Stimulated activated CD4-positive, alpha-beta T cell treated with anti-CD3 and anti-CD28 coated beads, Interleukin-4, amount 100 ng/mL, for 1 hour (primary cell): ENCODE measurements around the gene LIPA.
A peak's percentile ranks its signal among the peaks of the same experiment; 100 is the strongest.
"Not testable (repeated sequence)": the region's sequence is repeated elsewhere in the genome, so short reads cannot be mapped to it uniquely, and the experiment has no call there.

Experiments used
- DNase-seq: peaks from one replicate; pipeline ENCODE4 v3.0.0-alpha.2; 2020

The LIPA gene

DNA sequence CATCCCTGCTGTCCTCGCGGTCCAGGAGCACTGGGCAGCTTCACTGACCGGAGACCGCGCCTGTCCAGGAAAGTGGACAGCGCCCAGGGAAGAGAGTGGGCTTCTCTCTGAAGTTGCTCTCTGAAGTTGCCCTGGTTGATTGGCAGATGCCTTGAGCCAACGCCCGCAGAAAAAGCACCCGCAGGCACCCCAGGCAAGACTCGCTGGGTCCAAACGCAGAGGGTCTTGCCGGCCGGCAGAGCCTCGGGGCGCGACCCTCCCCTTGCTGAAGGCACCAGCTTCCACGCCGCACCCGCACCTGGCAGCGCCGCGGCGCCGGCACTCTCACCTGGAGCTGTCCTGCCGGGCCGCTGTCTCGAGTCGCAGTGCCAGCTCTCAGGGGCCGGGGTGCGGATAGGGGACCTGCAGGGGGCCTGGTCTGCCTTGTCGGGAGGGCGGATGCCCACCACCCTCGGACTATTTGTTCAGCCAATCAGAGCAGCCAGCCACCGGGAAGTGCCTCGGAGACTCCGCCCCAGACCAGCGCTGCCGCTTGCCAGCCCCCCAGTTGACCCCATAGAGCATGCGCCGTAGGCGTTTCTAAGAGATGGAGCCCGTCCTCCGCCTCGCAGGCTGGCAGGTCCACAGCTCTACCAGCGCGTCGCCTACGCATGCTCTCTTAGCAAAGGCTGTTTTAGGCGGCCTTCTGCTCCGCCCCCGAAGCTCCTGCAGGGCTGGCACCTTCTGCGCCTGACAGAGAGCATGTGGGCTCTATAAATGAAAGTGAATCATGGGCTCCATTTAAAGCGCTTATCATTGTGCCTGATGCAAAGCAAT, at the start of gene LIPA:
LIPA (minus strand) TSS at position 367 of the 816 bp plus-strand sequence. CDS start 4,127 bp downstream, outside the sequence.
- peak; percentile 91 for DNase-seq

DNA sequence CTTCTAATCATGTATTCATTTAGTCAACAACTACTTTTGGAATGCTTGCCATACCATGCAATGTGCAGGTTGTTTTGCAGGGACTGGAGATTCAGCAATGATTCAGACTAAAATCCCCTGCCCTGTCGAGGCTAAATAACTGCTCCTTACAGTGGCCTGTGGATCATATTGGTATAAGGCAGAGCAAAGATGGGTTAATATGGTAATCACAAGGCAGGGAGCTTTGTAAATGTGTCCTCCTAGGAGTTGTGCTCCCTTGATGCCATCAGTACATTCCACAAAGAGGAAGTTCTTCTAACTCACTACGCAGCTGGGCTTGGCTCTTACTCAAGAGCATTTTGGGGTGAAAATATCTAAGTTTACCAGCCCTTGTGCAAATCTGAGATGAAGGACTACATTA, 49.7 kb upstream of the LIPA start:
- DNase-seq, result no peak

DNA sequence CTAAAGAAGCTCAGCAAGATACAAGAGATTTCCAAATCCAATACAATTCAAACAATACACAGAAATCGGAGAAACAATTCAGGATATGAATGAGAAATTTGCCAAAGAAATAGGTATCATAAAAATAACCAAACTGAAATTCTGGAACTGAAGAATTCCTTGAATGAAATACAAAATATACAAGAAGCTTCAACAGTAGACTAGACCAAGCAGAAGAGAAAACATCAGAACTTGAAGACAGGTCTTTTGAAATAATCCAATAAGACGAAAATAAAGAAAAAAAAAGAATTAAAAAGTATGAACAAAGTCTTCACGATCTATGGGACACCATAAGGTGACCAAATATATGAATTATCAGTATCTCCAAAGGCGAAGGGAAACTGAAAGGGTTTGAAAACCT, 47.5 kb upstream of the LIPA start:
- no peak for DNase-seq

DNA sequence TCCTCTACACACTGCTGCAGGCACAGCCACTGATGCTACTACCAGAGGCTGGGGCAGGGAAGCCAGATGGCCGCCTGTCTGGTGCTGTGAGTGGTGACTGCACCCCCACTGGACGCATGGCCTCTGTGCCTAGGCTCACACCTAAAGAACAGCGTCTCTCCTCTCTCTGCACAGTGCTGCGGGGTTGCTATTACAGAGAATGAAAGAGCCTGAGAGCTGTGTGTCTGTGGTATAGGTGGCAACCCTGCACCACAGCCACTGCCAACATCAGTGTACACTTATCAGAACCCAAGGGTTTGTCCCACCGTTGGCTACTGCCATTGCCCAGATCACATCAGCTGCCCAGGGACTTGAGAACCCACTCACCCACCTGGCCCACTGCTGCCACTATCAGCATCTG, 46.2 kb upstream of the LIPA start:
- no peak for DNase-seq

DNA sequence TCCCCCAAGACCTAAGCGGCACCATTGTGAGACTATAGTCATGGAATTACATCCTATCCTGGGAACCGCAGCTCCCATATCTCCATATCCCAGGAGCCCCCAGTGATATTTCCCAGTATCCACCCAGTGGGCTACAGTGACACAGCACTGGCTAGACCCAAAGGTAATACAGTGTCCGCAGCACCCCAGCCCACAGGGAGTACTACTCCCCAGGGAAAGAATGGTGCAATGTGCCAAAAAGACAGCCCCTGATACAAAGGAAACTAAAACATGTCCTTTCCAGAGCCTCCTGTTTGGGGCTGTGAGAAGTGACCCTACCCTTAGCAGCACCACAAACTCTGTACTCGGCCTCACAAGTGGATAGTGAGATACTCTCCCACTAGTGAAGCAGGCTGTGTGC, 45.8 kb upstream of the LIPA start:
- DNase-seq, result no peak

GRCh38 chr10:89296220-89296648, 44.7 kb upstream of the LIPA start:
- DNase-seq, result no peak

DNA sequence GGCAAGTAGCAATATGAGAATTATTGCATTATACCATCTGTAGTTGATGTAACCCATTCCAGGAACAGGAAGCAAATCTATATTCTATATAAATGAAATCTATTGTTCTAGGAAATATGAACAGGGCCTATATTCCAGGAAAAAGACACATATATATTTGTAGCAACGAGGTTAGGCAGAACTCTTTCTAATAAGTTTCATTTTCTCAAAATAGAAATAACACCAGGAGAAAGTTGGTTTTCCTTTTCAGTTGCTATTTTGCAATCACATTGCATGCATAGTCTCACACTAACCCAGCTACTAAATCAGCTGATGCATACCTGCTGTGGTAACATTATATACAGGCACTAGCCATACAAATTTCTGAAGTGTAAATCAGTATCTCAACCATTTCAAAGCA, 44.0 kb upstream of the LIPA start:
- DNase-seq, result no peak

GRCh38 chr10:89294721-89295239, 43.2 kb upstream of the LIPA start:
- DNase-seq, result no peak

GRCh38 chr10:89285303-89285702, 33.7 kb upstream of the LIPA start:
- DNase-seq, result not testable (repeated sequence)

GRCh38 chr10:89284711-89285110, 33.1 kb upstream of the LIPA start:
- DNase-seq, result not testable (repeated sequence)

GRCh38 chr10:89283936-89284475, 32.4 kb upstream of the LIPA start:
- DNase-seq, result no peak

- no peak for DNase-seq
Measured at GRCh38 chr10:89283025-89283935, 31.7 kb upstream of the LIPA start.

GRCh38 chr10:89281606-89282395, 30.2 kb upstream of the LIPA start:
- no peak for DNase-seq

GRCh38 chr10:89280508-89280907, 28.9 kb upstream of the LIPA start:
- DNase-seq, result no peak

DNA sequence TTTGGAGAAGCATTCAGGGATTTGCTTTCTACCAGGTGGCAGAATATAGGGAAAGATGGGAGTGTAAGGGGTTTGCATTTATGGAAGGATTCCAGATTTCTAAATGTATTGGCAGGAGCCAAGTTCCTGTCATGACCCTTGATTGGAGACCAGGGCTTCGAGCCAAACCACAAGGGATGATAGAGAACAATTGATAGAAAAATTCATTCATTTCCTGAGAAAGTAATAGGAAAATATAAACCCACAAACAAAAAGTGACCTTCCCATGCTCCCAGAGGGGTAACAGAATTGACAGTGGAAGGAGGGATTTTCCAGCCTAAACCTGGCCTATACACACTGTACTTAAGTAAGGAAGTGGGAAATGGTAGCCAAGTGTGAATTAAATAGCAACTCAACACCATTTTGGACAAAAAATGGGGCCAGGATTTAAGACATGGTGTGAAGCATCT, 27.9 kb upstream of the LIPA start:
- DNase-seq, result no peak

GRCh38 chr10:89278900-89279392, 27.4 kb upstream of the LIPA start:
- DNase-seq, result no peak

DNA sequence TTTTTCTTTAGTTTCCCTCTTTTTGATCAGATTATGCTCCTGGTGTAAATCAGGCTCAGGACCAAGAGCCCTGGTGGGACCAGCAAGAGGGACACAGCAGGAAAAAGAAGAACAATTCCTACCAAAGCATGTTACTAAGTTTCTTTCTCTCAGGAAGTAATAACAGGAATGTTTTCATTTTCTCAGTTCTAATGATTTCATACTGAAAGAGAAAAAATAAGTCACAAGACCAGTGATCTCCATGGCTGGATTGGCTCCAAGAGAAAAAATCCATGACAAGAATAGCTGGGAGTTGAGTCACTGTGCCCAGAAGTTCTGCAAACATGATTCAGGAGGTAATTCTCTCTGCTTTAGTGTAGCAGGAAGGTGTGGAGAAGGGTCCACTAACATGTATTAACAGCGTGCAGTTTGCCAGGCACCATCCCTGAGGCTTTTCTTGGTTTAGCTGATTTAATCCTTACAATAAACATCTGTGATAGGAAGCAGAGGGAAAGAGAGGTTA, 26.5 kb upstream of the LIPA start:
- DNase-seq, result no peak

- no peak for DNase-seq
Measured at GRCh38 chr10:89275383-89275782, 23.8 kb upstream of the LIPA start.

GRCh38 chr10:89274928-89275327, 23.4 kb upstream of the LIPA start:
- no peak for DNase-seq

DNA sequence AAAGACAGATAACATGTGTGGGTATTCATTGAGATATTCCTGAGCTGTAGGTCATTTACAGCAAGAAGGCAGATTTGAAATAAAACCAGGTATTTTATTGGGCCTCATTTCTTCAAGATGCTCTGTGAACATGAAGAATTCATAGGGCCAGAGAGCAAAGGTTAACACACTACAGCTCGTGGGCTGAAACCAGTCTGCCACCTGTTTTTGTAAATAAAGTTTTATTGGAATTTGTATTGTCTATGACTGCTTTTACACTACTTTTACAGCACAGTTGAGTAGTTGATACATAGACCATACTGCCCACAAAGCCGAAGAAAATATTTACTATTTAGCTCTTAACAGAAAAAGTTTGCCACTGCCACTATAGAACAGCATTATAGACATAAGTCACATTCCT, 22.1 kb upstream of the LIPA start:
- no peak for DNase-seq

- no peak for DNase-seq
Measured at GRCh38 chr10:89271532-89271931, 20.0 kb upstream of the LIPA start.

DNA sequence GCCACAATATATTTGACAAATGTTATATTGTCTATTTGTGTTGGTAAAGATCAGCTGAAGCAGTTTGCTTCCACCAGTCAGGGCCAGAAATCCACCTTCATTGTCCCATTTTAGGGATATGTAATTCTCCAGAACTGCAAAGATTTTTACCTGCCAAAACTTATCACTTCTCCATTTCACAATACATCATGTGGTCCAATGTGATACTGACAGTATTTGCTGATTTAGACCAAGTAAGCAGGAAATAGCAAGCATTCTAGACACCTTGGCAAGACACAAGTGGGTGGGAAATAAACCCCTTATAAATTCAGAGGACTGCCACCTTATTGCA, 18.5 kb upstream of the LIPA start:
- DNase-seq, result no peak
